CD4-positive, alpha-beta T cell treated with Interleukin-15 for 1 hour (primary cell): ENCODE measurements around the gene PCDHGB5.
"Not testable (repeated sequence)": the region's sequence is repeated elsewhere in the genome, so short reads cannot be mapped to it uniquely, and the experiment has no call there.

Source experiments
- DNase-seq: peaks from one replicate; pipeline ENCODE4 v3.0.0-alpha.2; 2020

The PCDHGB5 gene

GRCh38 chr5:141413540-141414069 is 15.9 kb downstream of the PCDHGB5 start:
- no peak for DNase-seq

GRCh38 chr5:141414548-141415274 is 17.0 kb downstream of the PCDHGB5 start:
- not testable (repeated sequence) for DNase-seq

GRCh38 chr5:141415275-141415618 is 17.5 kb downstream of the PCDHGB5 start:
- DNase-seq = not testable (repeated sequence)

- DNase-seq = peak; percentile 48
These were observed 19.9 kb downstream of the PCDHGB5 start, which contains the start of gene PCDHGB7 for GRCh38 chr5:141417494-141418172. Gene PCDHGB7, plus strand, starts transcription at chr5:141417677. Its CDS starts 183 bp downstream, at chr5:141417860.

GRCh38 chr5:141419074-141419880 is 21.5 kb downstream of the PCDHGB5 start:
- DNase-seq = no peak

- peak; percentile 44 for DNase-seq
These were observed 23.2 kb downstream of the PCDHGB5 start, which contains the start of gene PCDHGA11 for GRCh38 chr5:141420855-141421488. Gene PCDHGA11, plus strand, starts transcription at chr5:141421051. Its CDS starts 177 bp downstream, at chr5:141421228.

GRCh38 chr5:141421489-141421855 is 23.7 kb downstream of the PCDHGB5 start:
- no peak for DNase-seq

GRCh38 chr5:141422742-141423291 is 25.1 kb downstream of the PCDHGB5 start:
- no peak for DNase-seq

GRCh38 chr5:141427783-141428426 is 30.2 kb downstream of the PCDHGB5 start:
- DNase-seq = no peak

- DNase-seq = peak; percentile 33
These were observed 32.8 kb downstream of the PCDHGB5 start, which contains the start of gene PCDHGA12 for GRCh38 chr5:141430332-141431113. Gene PCDHGA12, plus strand, starts transcription at chr5:141430507. Its CDS starts 253 bp downstream, at chr5:141430760.

- no peak for DNase-seq
These were observed 33.5 kb downstream of the PCDHGB5 start for GRCh38 chr5:141431286-141431685.

GRCh38 chr5:141432308-141432707 is 34.6 kb downstream of the PCDHGB5 start:
- DNase-seq = not testable (repeated sequence)

GRCh38 chr5:141432726-141433125 is 35.0 kb downstream of the PCDHGB5 start:
- not testable (repeated sequence) for DNase-seq

- no peak for DNase-seq
These were observed 36.3 kb downstream of the PCDHGB5 start for GRCh38 chr5:141434006-141434405.

GRCh38 chr5:141437221-141437620 is 39.5 kb downstream of the PCDHGB5 start:
- no peak for DNase-seq

- no peak for DNase-seq
These were observed 41.8 kb downstream of the PCDHGB5 start for GRCh38 chr5:141439411-141440141.

- DNase-seq = no peak
These were observed 42.6 kb downstream of the PCDHGB5 start for GRCh38 chr5:141440341-141440740.

- DNase-seq = no peak
These were observed 43.9 kb downstream of the PCDHGB5 start for GRCh38 chr5:141441571-141442170.
